ENCODE data around the gene TAF6. TPM values are rescaled to one million over a fixed set of nuclear protein-coding genes. Genes with fewer than 3 reads are reported as not detected.

Gene TAF6
- total and polyA plus RNA-seq, 9 of the 15 experiments (the other 6 are each of a cell fraction or from before 2014, with no cell fraction given) = 0.78 to 78.7 (median 21.3) TPM

- TF ChIP-seq, protein P1, sequence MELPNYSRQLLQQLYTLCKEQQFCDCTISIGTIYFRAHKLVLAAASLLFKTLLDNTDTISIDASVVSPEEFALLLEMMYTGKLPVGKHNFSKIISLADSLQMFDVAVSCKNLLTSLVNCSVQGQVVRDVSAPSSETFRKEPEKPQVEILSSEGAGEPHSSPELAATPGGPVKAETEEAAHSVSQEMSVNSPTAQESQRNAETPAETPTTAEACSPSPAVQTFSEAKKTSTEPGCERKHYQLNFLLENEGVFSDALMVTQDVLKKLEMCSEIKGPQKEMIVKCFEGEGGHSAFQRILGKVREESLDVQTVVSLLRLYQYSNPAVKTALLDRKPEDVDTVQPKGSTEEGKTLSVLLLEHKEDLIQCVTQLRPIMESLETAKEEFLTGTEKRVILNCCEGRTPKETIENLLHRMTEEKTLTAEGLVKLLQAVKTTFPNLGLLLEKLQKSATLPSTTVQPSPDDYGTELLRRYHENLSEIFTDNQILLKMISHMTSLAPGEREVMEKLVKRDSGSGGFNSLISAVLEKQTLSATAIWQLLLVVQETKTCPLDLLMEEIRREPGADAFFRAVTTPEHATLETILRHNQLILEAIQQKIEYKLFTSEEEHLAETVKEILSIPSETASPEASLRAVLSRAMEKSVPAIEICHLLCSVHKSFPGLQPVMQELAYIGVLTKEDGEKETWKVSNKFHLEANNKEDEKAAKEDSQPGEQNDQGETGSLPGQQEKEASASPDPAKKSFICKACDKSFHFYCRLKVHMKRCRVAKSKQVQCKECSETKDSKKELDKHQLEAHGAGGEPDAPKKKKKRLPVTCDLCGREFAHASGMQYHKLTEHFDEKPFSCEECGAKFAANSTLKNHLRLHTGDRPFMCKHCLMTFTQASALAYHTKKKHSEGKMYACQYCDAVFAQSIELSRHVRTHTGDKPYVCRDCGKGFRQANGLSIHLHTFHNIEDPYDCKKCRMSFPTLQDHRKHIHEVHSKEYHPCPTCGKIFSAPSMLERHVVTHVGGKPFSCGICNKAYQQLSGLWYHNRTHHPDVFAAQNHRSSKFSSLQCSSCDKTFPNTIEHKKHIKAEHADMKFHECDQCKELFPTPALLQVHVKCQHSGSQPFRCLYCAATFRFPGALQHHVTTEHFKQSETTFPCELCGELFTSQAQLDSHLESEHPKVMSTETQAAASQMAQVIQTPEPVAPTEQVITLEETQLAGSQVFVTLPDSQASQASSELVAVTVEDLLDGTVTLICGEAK (IDR thresholded peaks at IDR 0.05) = peak; percentile 4; the same call in 1 of the 2 replicates
- TF ChIP-seq, protein P1 (CRISPR knock-in tag; IDR thresholded peaks at IDR 0.05) = no peak
- TF ChIP-seq, protein P2, sequence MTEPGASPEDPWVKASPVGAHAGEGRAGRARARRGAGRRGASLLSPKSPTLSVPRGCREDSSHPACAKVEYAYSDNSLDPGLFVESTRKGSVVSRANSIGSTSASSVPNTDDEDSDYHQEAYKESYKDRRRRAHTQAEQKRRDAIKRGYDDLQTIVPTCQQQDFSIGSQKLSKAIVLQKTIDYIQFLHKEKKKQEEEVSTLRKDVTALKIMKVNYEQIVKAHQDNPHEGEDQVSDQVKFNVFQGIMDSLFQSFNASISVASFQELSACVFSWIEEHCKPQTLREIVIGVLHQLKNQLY (CRISPR knock-in tag; conservative IDR thresholded peaks at IDR 0.05) = no peak
- TF ChIP-seq ARID2 (IDR thresholded peaks at IDR 0.05) (0 out of 2 replicates have a peak, but pooled peaks have one; percentile 22), TRIM25 (IDR thresholded peaks at IDR 0.05; ENCODE audit: borderline replicate concordance) (0 out of 2 replicates have a peak, but pooled peaks have one; percentile 38), PKNOX1 (IDR thresholded peaks at IDR 0.05) (peak; percentile 58)
Observed at GRCh38 chr7:100082978-100083377, 36.2 kb downstream of the TAF6 start (continued).

Measured in K562 (cell line).